ENCODE results near the gene GOLIM4. TPM values are rescaled to one million over a fixed set of nuclear protein-coding genes. Genes with fewer than 3 reads are reported as not detected.
"Not testable (repeated sequence)": the region's sequence is repeated elsewhere in the genome, so short reads cannot be mapped to it uniquely, and the experiment has no call there.

Gene GOLIM4
- total RNA-seq, 2 donors from 2014 or later: 95.4 to 97.6 TPM

- intact Hi-C loops (cut with DNase I, micrococcal nuclease): no loop called here
- no peak for ATAC-seq
- DNase-seq: no peak
Measured at GRCh38 chr3:168081856-168082255, 13.9 kb downstream of the GOLIM4 start.

GRCh38 chr3:168081171-168081771, 14.5 kb downstream of the GOLIM4 start:
- intact Hi-C loops (cut with DNase I, micrococcal nuclease): no loop called here

GRCh38 chr3:168080499-168081170, 15.1 kb downstream of the GOLIM4 start:
- intact Hi-C loops (cut with DNase I, micrococcal nuclease): no loop called here
- ATAC-seq: peak; percentile 24
- no peak for DNase-seq

More at GRCh38 chr3:168081171-168081771, 14.5 kb downstream of the GOLIM4 start:
- ATAC-seq (peak; percentile 27), DNase-seq (no peak)

- intact Hi-C loops (cut with DNase I, micrococcal nuclease): no loop called here
- ATAC-seq: no peak
- no peak for DNase-seq
Measured at GRCh38 chr3:168080022-168080421, 15.7 kb downstream of the GOLIM4 start.

- DNase-seq (no peak), ATAC-seq (no peak)
- intact Hi-C loops (cut with DNase I, micrococcal nuclease): no loop called here
Measured at GRCh38 chr3:168077091-168077490, 18.6 kb downstream of the GOLIM4 start.

GRCh38 chr3:168073842-168074605, 21.7 kb downstream of the GOLIM4 start:
- intact Hi-C loops (cut with DNase I, micrococcal nuclease): no loop called here
- ATAC-seq: peak; percentile 70
- no peak for DNase-seq

GRCh38 chr3:168072323-168072650, 23.4 kb downstream of the GOLIM4 start:
- no peak for ATAC-seq
- DNase-seq: no peak
- intact Hi-C loops (cut with DNase I, micrococcal nuclease): no loop called here

- intact Hi-C loops (cut with DNase I, micrococcal nuclease): no loop called here
- ATAC-seq: no peak
Measured at GRCh38 chr3:168071591-168072322, 24.0 kb downstream of the GOLIM4 start.

GRCh38 chr3:168070919-168071318, 24.8 kb downstream of the GOLIM4 start:
- DNase-seq: no peak
- intact Hi-C loops (cut with DNase I, micrococcal nuclease): no loop called here
- no peak for ATAC-seq

More at GRCh38 chr3:168071591-168072322, 24.0 kb downstream of the GOLIM4 start:
- no peak for DNase-seq

GRCh38 chr3:168068346-168068745, 27.4 kb downstream of the GOLIM4 start:
- ATAC-seq (no peak), DNase-seq (no peak)
- intact Hi-C loops (cut with DNase I, micrococcal nuclease): no loop called here

GRCh38 chr3:168066882-168067281, 28.8 kb downstream of the GOLIM4 start:
- no peak for ATAC-seq
- DNase-seq: no peak
- intact Hi-C loops (cut with DNase I, micrococcal nuclease): no loop called here

GRCh38 chr3:168065569-168065968, 30.2 kb downstream of the GOLIM4 start:
- DNase-seq (no peak), ATAC-seq (no peak)
- intact Hi-C loops (cut with DNase I, micrococcal nuclease): no loop called here

- ATAC-seq (no peak), DNase-seq (no peak)
- intact Hi-C loops (cut with DNase I, micrococcal nuclease): no loop called here
Measured at GRCh38 chr3:168063122-168063521, 32.6 kb downstream of the GOLIM4 start.

GRCh38 chr3:168062679-168063078, 33.0 kb downstream of the GOLIM4 start:
- ATAC-seq (peak; percentile 73), DNase-seq (no peak)
- intact Hi-C loops (cut with DNase I, micrococcal nuclease): no loop called here

- intact Hi-C loops (cut with DNase I, micrococcal nuclease): no loop called here
- DNase-seq: no peak
- peak; percentile 43 for ATAC-seq
Measured at GRCh38 chr3:168061332-168061996, 34.3 kb downstream of the GOLIM4 start.

- DNase-seq: no peak
- intact Hi-C loops (cut with DNase I, micrococcal nuclease): no loop called here
- ATAC-seq: no peak
Measured at GRCh38 chr3:168060317-168060716, 35.4 kb downstream of the GOLIM4 start.

- intact Hi-C loops (cut with DNase I, micrococcal nuclease): no loop called here
- ATAC-seq (no peak), DNase-seq (no peak)
Measured at GRCh38 chr3:168058481-168058880, 37.2 kb downstream of the GOLIM4 start.

GRCh38 chr3:168056398-168057230, 39.1 kb downstream of the GOLIM4 start:
- intact Hi-C loops (cut with DNase I, micrococcal nuclease): not testable (repeated sequence)
- ATAC-seq: peak; percentile 69
- DNase-seq: peak; percentile 45 to 48

Measured in left colon (tissue), 2 donors.